ENCODE results near the gene B9D2. TPM values are rescaled to one million over a fixed set of nuclear protein-coding genes. Genes with fewer than 3 reads are reported as not detected.

The B9D2 gene, protein sequence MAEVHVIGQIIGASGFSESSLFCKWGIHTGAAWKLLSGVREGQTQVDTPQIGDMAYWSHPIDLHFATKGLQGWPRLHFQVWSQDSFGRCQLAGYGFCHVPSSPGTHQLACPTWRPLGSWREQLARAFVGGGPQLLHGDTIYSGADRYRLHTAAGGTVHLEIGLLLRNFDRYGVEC
- 1 to 10 TPM in 1 of 2 donors, under 1 TPM in 1; 0.52 to 5.3 TPM for total RNA-seq

DNA sequence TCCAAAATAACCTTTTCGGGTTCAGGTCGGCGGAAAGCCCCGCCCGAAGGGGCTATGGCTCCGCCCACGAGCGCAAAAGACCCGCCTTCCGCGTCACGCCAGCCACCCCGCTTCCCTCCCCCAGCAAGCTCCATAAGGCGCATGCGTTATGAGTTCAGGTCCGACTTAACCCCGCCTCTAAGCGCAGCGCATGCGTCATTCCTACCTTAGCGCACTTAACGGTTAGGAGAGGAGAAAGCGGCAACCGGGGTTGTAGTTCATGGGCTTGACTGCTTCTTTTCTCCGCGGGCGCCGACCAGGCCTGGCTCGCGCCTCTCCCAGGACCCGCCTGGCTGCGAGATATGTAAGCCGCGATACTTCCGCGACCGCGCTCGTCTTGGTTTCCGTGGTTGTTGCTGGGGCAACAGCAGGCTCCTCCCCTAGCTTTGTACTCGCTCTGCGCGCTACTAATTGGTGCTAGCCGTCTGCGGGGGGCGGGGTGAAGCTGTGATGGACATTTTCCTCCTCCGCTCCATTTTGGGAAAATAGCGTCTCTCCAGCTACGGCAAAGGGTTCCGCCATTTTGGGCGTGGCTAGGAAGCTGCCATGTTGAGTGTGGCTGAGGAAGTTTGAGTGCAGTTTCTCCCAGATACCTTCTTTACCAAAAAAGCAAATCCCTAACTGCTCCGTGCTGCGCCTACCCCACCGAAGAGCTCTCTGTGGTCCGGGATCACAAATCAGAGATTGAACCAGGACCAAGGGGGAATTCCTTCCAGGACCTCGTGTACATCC, at the start of gene B9D2:
TSS of gene B9D2 (minus strand) at position 397 of the 771 bp plus-strand sequence. CDS start 630 bp downstream, outside the sequence.
- H3K36me3 ChIP-seq (replicated peaks in 1 of 2; ENCODE audit: insufficient read depth in 1 of 2, low read depth in 2 of 2): no peaks in the 10 kb centered on the region
- TF ChIP-seq, protein P1, sequence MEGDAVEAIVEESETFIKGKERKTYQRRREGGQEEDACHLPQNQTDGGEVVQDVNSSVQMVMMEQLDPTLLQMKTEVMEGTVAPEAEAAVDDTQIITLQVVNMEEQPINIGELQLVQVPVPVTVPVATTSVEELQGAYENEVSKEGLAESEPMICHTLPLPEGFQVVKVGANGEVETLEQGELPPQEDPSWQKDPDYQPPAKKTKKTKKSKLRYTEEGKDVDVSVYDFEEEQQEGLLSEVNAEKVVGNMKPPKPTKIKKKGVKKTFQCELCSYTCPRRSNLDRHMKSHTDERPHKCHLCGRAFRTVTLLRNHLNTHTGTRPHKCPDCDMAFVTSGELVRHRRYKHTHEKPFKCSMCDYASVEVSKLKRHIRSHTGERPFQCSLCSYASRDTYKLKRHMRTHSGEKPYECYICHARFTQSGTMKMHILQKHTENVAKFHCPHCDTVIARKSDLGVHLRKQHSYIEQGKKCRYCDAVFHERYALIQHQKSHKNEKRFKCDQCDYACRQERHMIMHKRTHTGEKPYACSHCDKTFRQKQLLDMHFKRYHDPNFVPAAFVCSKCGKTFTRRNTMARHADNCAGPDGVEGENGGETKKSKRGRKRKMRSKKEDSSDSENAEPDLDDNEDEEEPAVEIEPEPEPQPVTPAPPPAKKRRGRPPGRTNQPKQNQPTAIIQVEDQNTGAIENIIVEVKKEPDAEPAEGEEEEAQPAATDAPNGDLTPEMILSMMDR (IDR thresholded peaks at IDR 0.05): peak in 2 of 7 experiments; percentile 0 to 21
- peak in 2 of 3 donors; percentile 82 to 90 for TF ChIP-seq POLR2A (IDR thresholded peaks at IDR 0.05)
- 0% methylated on average over 7 to 56 of the region's 56 CpGs for WGBS, 2 donors
- H3K4me1 ChIP-seq: peaks cover 47% of the 10 kb centered on the region
- H3K4me3 ChIP-seq: peak within 1 kb of the TSS; percentile 32 to 47
- H3K9me3 ChIP-seq: no peaks in the 10 kb centered on the region
- peak; percentile 99 for DNase-seq
- H3K27me3 ChIP-seq: no peaks in the 10 kb centered on the region
- ATAC-seq: peak; percentile 93
- intact Hi-C loops (cut with DNase I): no loop called here
- H3K27ac ChIP-seq: peak within 1 kb of the TSS; percentile 88 to 95 (median 95)

DNA sequence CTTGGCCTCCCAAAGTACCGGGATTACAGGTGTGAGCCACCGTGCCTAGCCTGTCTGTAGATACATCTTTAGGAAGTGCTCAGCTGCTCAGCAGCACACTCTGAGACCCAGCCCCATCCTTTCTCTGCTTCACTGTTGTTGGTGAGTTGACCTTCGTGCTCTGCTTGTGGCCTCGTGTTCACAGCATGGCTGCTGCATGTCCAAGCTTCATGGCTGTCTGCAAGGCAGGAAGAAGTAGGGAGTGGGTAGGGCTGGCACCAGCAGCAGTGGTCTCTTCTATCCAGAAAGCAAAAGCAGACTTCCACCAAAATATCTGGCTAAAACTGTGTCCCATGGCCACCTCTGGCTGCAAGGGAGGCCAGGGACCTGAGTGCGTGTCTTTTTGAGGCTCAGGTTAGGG, 49.0 kb upstream of the B9D2 start:
- no peak overlapping the region for H3K4me3 ChIP-seq
- TF ChIP-seq, protein P1 (IDR thresholded peaks at IDR 0.05): no peak
- no peak for TF ChIP-seq POLR2A (IDR thresholded peaks at IDR 0.05)
- ATAC-seq (no peak), DNase-seq (no peak)
- H3K4me1 ChIP-seq: peaks cover 37% of the 10 kb centered on the region
- WGBS, 2 donors: 93 to 100% methylated on average over 4 to 5 of the region's 5 CpGs
- intact Hi-C loops (cut with DNase I): no loop called here
- H3K9me3 ChIP-seq: no peaks in the 10 kb centered on the region
- H3K27ac ChIP-seq: no peak overlapping the region
- no peaks in the 10 kb centered on the region for H3K27me3 ChIP-seq
- peaks cover 4 to 7% of the 10 kb centered on the region in 2 donors for H3K36me3 ChIP-seq (replicated peaks in 1 of 2; ENCODE audit: insufficient read depth in 1 of 2, low read depth in 2 of 2)

DNA sequence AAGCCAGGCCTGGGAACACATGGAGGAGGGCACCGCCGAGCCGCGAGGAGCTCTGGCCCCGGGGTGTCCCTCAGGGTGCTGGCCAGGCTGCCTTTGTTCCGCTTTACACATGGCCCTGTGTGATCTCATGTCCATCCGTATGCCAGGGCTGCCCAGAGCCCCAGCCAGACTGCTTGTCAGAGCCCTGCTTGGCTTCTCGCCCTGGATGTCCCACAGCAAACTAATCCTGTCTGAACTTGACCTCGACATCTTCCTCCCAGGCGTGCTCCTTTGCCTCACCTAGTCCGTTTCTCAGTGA, 48.0 kb upstream of the B9D2 start:
- H3K27ac ChIP-seq: peak overlapping the region in 3 of 4 donors; percentile 18 to 85 (median 48)
- H3K36me3 ChIP-seq (replicated peaks in 1 of 2; ENCODE audit: insufficient read depth in 1 of 2, low read depth in 2 of 2): peaks cover 4 to 7% of the 10 kb centered on the region in 2 donors
- H3K4me3 ChIP-seq: no peak overlapping the region
- peaks cover 37% of the 10 kb centered on the region for H3K4me1 ChIP-seq
- no peaks in the 10 kb centered on the region for H3K27me3 ChIP-seq
- WGBS, 2 donors: 60 to 78% methylated on average over 4 to 11 of the region's 11 CpGs
- no peak for TF ChIP-seq POLR2A (IDR thresholded peaks at IDR 0.05)
- TF ChIP-seq, protein P1 (IDR thresholded peaks at IDR 0.05): no peak
- ATAC-seq (peak; percentile 13), DNase-seq (peak in 2 of 4 donors; percentile 39 to 55)
- intact Hi-C loops (cut with DNase I): no loop called here
- H3K9me3 ChIP-seq: no peaks in the 10 kb centered on the region

DNA sequence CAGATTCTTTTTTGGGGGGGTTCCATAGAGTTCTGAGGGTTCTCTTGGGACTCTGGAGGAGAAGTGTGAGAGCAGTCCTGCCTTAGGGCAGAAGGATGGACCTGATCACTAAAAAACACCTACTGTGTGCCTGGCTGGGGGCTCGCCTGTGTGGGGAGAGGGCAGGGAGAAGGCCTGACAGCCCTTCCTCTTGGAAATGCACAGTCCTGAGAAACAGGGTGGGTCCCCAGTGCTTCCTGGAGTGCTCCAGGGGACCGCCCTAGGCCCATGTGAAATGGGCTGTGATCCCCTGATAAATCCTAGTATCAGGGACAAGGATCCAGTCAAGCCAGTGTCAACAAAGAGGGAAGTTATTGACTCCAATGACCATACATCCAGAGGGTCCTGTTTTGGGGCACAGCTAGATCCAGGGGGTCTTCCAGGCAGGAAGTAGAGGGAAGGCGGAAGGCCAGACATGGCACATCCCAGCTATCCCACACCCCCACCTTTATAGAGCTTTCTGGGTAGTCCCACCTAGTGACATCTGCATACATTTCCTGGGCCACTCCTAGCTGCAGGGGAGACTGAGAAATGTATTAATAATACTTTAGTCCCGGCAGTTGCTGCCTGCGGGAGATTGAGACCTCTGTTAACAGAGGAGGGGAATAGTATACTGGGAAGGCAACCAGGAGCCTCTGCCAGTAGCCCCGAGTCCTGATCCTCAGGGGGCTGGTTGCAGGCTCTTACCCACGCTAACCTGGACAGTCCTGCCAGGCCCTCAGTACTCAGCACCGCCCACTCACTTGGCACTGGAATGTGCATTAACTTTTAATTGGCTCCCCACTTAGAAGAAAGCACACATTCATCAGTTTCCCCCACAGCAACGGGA, 47.4 kb upstream of the B9D2 start:
- 63 to 80% methylated on average over 3 to 9 of the region's 9 CpGs for WGBS, 2 donors
- H3K27me3 ChIP-seq: no peaks in the 10 kb centered on the region
- TF ChIP-seq, protein P1 (IDR thresholded peaks at IDR 0.05): no peak
- no peak for TF ChIP-seq POLR2A (IDR thresholded peaks at IDR 0.05)
- DNase-seq (no peak), ATAC-seq (no peak)
- H3K27ac ChIP-seq: peak overlapping the region in 3 of 4 donors; percentile 18 to 85 (median 48)
- intact Hi-C loops (cut with DNase I): no loop called here
- no peak overlapping the region for H3K4me3 ChIP-seq
- no peaks in the 10 kb centered on the region for H3K9me3 ChIP-seq
- peaks cover 4 to 6% of the 10 kb centered on the region in 2 donors for H3K36me3 ChIP-seq (replicated peaks in 1 of 2; ENCODE audit: insufficient read depth in 1 of 2, low read depth in 2 of 2)
- H3K4me1 ChIP-seq: peaks cover 37% of the 10 kb centered on the region
